GM23338 (cell line): ENCODE measurements around the gene TNS3. TPM values are rescaled to one million over a fixed set of nuclear protein-coding genes. Genes with fewer than 3 reads are reported as not detected.

Experiments
- ATAC-seq: fragments of 200-7000 bp; cut with Tn5 transposase; 3 replicates; pipeline ENCODE4 v1.9.1; 2020
- DNase-seq: peaks from one replicate; pipeline ENCODE4 v3.0.0-alpha.2; 2015; ENCODE audit warnings: low spot score
- H2AFZ ChIP-seq: fragments of 200-600 bp; sonication (generic); 2 replicates; pipeline ENCODE4 v1.8.0; 2016; ENCODE audit warnings: antibody characterized with exemption, mild to moderate bottlenecking, moderate library complexity
- H3F3A ChIP-seq: fragments of 200-600 bp; sonication (generic); replicated peaks from 2 replicates; pipeline ENCODE4 v1.8.0; 2017; ENCODE audit warnings: antibody characterized with exemption, mixed run types, low read depth
- H3K27ac ChIP-seq: fragments of 200-600 bp; sonication (generic); 2 replicates; pipeline ENCODE4 v1.6.1; 2016; ENCODE audit warnings: low read depth
- H3K27me3 ChIP-seq: fragments of 200-600 bp; sonication (generic); 2 replicates; pipeline ENCODE4 v1.8.0; 2016; ENCODE audit warnings: mild to moderate bottlenecking, mixed run types, moderate library complexity; ENCODE audit not compliant: insufficient read depth
- H3K36me3 ChIP-seq: fragments of 200-600 bp; sonication (generic); 2 replicates; pipeline ENCODE4 v1.8.0; 2016; ENCODE audit warnings: mild to moderate bottlenecking; ENCODE audit not compliant: insufficient read depth
- H3K4me1 ChIP-seq: fragments of 200-600 bp; sonication (generic); 2 replicates; pipeline ENCODE4 v1.8.0; 2016; ENCODE audit warnings: mild to moderate bottlenecking, moderate library complexity; ENCODE audit not compliant: insufficient read depth
- H3K4me2 ChIP-seq: fragments of 200-600 bp; sonication (generic); 2 replicates; pipeline ENCODE4 v1.7.1; 2017; ENCODE audit warnings: mixed run types
- H3K4me3 ChIP-seq: fragments of 200-600 bp; sonication (generic); 2 replicates; pipeline ENCODE4 v1.6.1; 2016; ENCODE audit warnings: mixed run types
- H3K79me2 ChIP-seq: fragments of 200-600 bp; sonication (generic); replicated peaks from 2 replicates; pipeline ENCODE4 v1.8.0; 2017; ENCODE audit warnings: mild to moderate bottlenecking; ENCODE audit not compliant: insufficient read depth
- H3K9me2 ChIP-seq: fragments of 200-600 bp; sonication (generic); 2 replicates; pipeline ENCODE4 v1.8.0; 2017; ENCODE audit not compliant: insufficient read depth
- H4K20me1 ChIP-seq: fragments of 200-600 bp; sonication (generic); replicated peaks from 2 replicates; pipeline ENCODE4 v1.8.0; 2017; ENCODE audit warnings: mild to moderate bottlenecking; ENCODE audit not compliant: insufficient read depth
- H3K27ac Mint-ChIP-seq: 2 replicates; pipeline ENCODE4 v1.8.0; 2020; ENCODE audit warnings: inconsistent platforms, mild to moderate bottlenecking, moderate library complexity, mixed read lengths
- H3K27me3 Mint-ChIP-seq: 3 replicates; pipeline ENCODE4 v1.8.0; 2022; ENCODE audit warnings: low read depth, mild to moderate bottlenecking, moderate library complexity, mixed read lengths, inconsistent platforms; ENCODE audit not compliant: insufficient read depth, poor library complexity
- H3K36me3 Mint-ChIP-seq: 3 replicates; pipeline ENCODE4 v1.8.0; 2021; ENCODE audit warnings: low read depth, mild to moderate bottlenecking, inconsistent platforms, moderate library complexity, mixed read lengths
- H3K4me1 Mint-ChIP-seq: 3 replicates; pipeline ENCODE4 v1.8.0; 2020; ENCODE audit warnings: mild to moderate bottlenecking, inconsistent platforms, mixed read lengths
- H3K4me3 Mint-ChIP-seq: 3 replicates; pipeline ENCODE4 v1.8.0; 2021; ENCODE audit warnings: moderate library complexity, mild to moderate bottlenecking, inconsistent platforms, mixed read lengths
- H3K9me3 Mint-ChIP-seq: 3 replicates; pipeline ENCODE4 v1.8.0; 2020; ENCODE audit warnings: moderate library complexity, mild to moderate bottlenecking, inconsistent platforms, mixed read lengths
- CREB1 ChIP-seq: fragments of 250-450 bp; sonication (Bioruptor Pico); IDR thresholded peaks from 2 replicates; pipeline ENCODE4 v1.5.0; 2020; ENCODE audit warnings: low read depth, mild to moderate bottlenecking, moderate library complexity
- EZH2 ChIP-seq: fragments of 200-600 bp; sonication (generic); IDR thresholded peaks from one replicate; pipeline ENCODE4 v1.8.0; 2017; ENCODE audit warnings: antibody characterized with exemption, mild to moderate bottlenecking, low read depth; ENCODE audit not compliant: unreplicated experiment
- EZH2phosphoT487 ChIP-seq: fragments of 200-600 bp; sonication (generic); IDR thresholded peaks from one replicate; pipeline ENCODE4 v1.8.1; 2018; ENCODE audit warnings: antibody characterized with exemption; ENCODE audit not compliant: unreplicated experiment
- JUNB ChIP-seq: IDR thresholded peaks from one replicate; pipeline ENCODE4 v1.6.1; 2016; ENCODE audit warnings: antibody characterized with exemption; ENCODE audit not compliant: unreplicated experiment
- NANOG ChIP-seq: IDR thresholded peaks from 2 replicates; pipeline ENCODE4 v1.6.1; 2016; ENCODE audit warnings: antibody characterized with exemption, borderline replicate concordance
- POLR2AphosphoS5 ChIP-seq: IDR thresholded peaks from 2 replicates; pipeline ENCODE4 v1.6.1; 2016; ENCODE audit warnings: antibody characterized with exemption, low read depth
- STAT1 ChIP-seq: IDR thresholded peaks from one replicate; pipeline ENCODE4 v1.6.1; 2016; ENCODE audit warnings: antibody characterized with exemption; ENCODE audit not compliant: unreplicated experiment
- ZNF331 ChIP-seq: fragments of 250-450 bp; sonication (Bioruptor Pico); IDR thresholded peaks from 2 replicates; pipeline ENCODE4 v1.5.0; 2020; ENCODE audit warnings: low read depth, mild to moderate bottlenecking, moderate library complexity
- polyA plus RNA-seq: library from polyadenylated mRNA; unstranded; fragments of >200 nt; fragmentation: Nextera tagmentation; extraction: Ambion mirVana; gene quantifications from 2 replicates; pipeline ENCODE4 v1.2.1, GENCODE V29; 2016
- total RNA-seq: library from RNA; depleted of rRNA; stranded (reverse); fragments of >200 nt; shearing (Covaris generic); gene quantifications from 2 replicates; pipeline ENCODE4 v1.2.3, GENCODE V29; 2014
- TF ChIP-seq, protein P1 (sequence below), 2 experiments: fragments of 200-600 bp in 1 of 2; sonication (generic) in 1 of 2; conservative IDR thresholded peaks; 2 replicates each; pipeline versions ENCODE4 v1.5.1 to v1.6.1; 2016 to 2017; ENCODE audit warnings: antibody characterized with exemption in 2 of 2, low read depth in 2 of 2, mild to moderate bottlenecking in 2 of 2, moderate library complexity in 1 of 2
- TF ChIP-seq, protein P2 (sequence below): IDR thresholded peaks from 2 replicates; pipeline ENCODE4 v1.6.1; 2016; ENCODE audit warnings: antibody characterized with exemption
- TF ChIP-seq, protein P3 (sequence below): IDR thresholded peaks from one replicate; pipeline ENCODE4 v1.6.1; 2018; ENCODE audit warnings: antibody characterized with exemption; ENCODE audit not compliant: unreplicated experiment

Gene TNS3
- total and polyA plus RNA-seq, 2 experiments from 2014 or later = 6.2 to 28.7 TPM

DNA sequence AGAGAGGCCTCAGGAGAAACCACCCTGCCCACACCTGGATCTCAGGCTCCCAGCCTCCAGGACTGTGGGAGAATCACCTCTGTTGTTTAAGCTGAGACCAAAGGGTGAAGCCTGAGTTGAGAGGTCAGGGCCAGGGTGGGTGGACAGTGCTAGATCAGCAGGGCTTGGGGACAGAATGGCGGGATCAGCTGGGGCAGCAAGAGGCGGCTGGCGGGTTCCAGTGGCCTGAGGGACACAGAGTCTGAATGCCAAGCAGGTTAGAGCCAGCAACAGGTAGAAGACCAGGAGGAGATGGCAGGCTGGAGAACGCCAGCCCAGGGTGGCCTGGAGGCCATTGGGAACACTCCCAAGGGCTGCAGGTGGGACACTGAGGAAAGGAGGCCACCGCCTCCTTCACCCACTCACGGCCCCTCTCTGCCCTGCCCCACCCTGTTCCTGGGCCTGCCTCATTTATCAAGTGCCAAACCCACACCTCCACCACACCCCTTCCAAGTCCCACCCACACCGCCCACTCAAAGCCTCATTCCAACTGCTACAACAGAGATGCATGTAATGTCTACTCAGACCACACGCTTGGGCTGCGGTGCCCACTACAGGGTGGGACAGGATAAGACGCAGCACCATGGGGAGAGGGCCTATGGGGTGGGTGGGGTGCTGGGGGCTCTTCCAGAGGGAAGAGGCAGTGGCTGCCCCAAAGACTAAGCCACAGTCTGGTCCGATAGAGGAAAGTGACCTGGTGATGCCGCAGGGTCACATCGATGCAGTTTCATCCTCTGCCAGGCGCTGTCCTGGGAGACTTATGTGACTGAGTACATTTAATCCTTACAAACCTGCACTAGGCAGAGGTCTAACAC, 173.9 kb downstream of the TNS3 start (continued):
- TF ChIP-seq, protein P1, sequence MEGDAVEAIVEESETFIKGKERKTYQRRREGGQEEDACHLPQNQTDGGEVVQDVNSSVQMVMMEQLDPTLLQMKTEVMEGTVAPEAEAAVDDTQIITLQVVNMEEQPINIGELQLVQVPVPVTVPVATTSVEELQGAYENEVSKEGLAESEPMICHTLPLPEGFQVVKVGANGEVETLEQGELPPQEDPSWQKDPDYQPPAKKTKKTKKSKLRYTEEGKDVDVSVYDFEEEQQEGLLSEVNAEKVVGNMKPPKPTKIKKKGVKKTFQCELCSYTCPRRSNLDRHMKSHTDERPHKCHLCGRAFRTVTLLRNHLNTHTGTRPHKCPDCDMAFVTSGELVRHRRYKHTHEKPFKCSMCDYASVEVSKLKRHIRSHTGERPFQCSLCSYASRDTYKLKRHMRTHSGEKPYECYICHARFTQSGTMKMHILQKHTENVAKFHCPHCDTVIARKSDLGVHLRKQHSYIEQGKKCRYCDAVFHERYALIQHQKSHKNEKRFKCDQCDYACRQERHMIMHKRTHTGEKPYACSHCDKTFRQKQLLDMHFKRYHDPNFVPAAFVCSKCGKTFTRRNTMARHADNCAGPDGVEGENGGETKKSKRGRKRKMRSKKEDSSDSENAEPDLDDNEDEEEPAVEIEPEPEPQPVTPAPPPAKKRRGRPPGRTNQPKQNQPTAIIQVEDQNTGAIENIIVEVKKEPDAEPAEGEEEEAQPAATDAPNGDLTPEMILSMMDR (conservative IDR thresholded peaks at IDR 0.05; ENCODE audit: low read depth in 2 of 2) = no peak
- TF ChIP-seq, protein P2, sequence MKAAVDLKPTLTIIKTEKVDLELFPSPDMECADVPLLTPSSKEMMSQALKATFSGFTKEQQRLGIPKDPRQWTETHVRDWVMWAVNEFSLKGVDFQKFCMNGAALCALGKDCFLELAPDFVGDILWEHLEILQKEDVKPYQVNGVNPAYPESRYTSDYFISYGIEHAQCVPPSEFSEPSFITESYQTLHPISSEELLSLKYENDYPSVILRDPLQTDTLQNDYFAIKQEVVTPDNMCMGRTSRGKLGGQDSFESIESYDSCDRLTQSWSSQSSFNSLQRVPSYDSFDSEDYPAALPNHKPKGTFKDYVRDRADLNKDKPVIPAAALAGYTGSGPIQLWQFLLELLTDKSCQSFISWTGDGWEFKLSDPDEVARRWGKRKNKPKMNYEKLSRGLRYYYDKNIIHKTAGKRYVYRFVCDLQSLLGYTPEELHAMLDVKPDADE = no peak

DNA sequence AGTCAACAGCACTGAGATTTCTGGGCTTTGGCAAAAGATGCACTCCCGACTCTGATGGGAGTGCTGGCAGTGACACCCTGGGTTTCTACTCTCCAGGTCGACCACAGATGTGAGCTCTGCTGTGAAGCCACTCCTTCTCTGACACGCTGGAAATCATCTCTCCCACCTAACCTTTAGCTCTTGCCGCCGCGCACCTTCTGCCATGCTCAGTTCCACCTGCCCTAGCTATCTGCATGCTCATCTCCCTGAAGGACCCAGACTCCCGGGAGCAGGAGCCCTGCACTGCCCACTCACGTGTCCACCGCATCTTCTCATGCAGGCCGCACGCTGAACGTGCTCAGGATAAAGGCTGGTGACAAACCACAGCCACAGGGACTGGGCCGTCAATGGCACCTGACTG, 174.8 kb downstream of the TNS3 start:
- Mint-ChIP-seq H3K27ac (no peak overlapping the region), H3K27me3 (peaks cover 2% of the 10 kb centered on the region), H3K9me3 (no peaks in the 10 kb centered on the region), H3K4me1 (peaks cover 12% of the 10 kb centered on the region), H3K36me3 (0 out of 3 replicates have a peak, but pooled peaks cover 4% of the 10 kb centered on the region), H3K4me3 (no peak overlapping the region)
- DNase-seq = no peak
- Histone ChIP-seq H3K4me3 (no peak overlapping the region), H3K79me2 (no peaks in the 10 kb centered on the region), H3K27me3 (no peaks in the 10 kb centered on the region), H3K36me3 (0 out of 2 replicates have a peak, but pooled peaks cover 6% of the 10 kb centered on the region), H3K4me1 (no peaks in the 10 kb centered on the region; the same call in none of the 2 replicates), H3K9me2 (no peaks in the 10 kb centered on the region), H4K20me1 (no peaks in the 10 kb centered on the region; the same call in 1 of the 2 replicates), H3K4me2 (no peak overlapping the region), H2AFZ (no peak overlapping the region), H3K27ac (no peak overlapping the region), H3F3A (no peaks in the 10 kb centered on the region)
- ATAC-seq = no peak
- TF ChIP-seq, protein P3, sequence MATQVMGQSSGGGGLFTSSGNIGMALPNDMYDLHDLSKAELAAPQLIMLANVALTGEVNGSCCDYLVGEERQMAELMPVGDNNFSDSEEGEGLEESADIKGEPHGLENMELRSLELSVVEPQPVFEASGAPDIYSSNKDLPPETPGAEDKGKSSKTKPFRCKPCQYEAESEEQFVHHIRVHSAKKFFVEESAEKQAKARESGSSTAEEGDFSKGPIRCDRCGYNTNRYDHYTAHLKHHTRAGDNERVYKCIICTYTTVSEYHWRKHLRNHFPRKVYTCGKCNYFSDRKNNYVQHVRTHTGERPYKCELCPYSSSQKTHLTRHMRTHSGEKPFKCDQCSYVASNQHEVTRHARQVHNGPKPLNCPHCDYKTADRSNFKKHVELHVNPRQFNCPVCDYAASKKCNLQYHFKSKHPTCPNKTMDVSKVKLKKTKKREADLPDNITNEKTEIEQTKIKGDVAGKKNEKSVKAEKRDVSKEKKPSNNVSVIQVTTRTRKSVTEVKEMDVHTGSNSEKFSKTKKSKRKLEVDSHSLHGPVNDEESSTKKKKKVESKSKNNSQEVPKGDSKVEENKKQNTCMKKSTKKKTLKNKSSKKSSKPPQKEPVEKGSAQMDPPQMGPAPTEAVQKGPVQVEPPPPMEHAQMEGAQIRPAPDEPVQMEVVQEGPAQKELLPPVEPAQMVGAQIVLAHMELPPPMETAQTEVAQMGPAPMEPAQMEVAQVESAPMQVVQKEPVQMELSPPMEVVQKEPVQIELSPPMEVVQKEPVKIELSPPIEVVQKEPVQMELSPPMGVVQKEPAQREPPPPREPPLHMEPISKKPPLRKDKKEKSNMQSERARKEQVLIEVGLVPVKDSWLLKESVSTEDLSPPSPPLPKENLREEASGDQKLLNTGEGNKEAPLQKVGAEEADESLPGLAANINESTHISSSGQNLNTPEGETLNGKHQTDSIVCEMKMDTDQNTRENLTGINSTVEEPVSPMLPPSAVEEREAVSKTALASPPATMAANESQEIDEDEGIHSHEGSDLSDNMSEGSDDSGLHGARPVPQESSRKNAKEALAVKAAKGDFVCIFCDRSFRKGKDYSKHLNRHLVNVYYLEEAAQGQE = no peak
- TF ChIP-seq NANOG (no peak), EZH2 (no peak), EZH2phosphoT487 (no peak), JUNB (no peak), POLR2AphosphoS5 (no peak), CREB1 (CRISPR knock-in tag) (no peak), ZNF331 (CRISPR knock-in tag) (no peak), STAT1 (no peak)
- TF ChIP-seq, protein P2 = no peak
- TF ChIP-seq, protein P1 (conservative IDR thresholded peaks at IDR 0.05; ENCODE audit: low read depth in 2 of 2) = no peak
